ENCODE measurements around the gene CAMK1D. TPM values are rescaled to one million over a fixed set of nuclear protein-coding genes. Genes with fewer than 3 reads are reported as not detected.

The CAMK1D gene
- total and polyA plus RNA-seq, 2 of the 8 experiments (the other 6 are each of a cell fraction or from before 2014, with no cell fraction given): 3.5 to 10.6 TPM

- TF ChIP-seq CHD7 (IDR thresholded peaks at IDR 0.05; ENCODE audit: insufficient replicate concordance, low read length): no peak
- TF ChIP-seq POU5F1 (IDR thresholded peaks at IDR 0.05; ENCODE audit: low read depth, low read length): no peak
- TF ChIP-seq RAD21 (IDR thresholded peaks at IDR 0.05 in 1 of 2, conservative IDR thresholded peaks at IDR 0.05 in 1 of 2; ENCODE audit: low read depth in 2 of 2, low read length in 2 of 2): no peak
- no peak for TF ChIP-seq ASH2L (IDR thresholded peaks at IDR 0.05; ENCODE audit: low read length)
Observed at GRCh38 chr10:12875100-12875499, 525.8 kb downstream of the CAMK1D start (continued).

All from H1 (cell line).